Transverse colon (tissue), 4 donors: ENCODE measurements around the gene HES5. TPM values are rescaled to one million over a fixed set of nuclear protein-coding genes. Genes with fewer than 3 reads are reported as not detected.
A peak's percentile ranks its signal among the peaks of the same experiment; 100 is the strongest.
"Not testable (repeated sequence)": the region's sequence is repeated elsewhere in the genome, so short reads cannot be mapped to it uniquely, and the experiment has no call there.

Source experiments
- DNase-seq: peaks from one replicate; pipeline ENCODE4 v3.0.0-alpha.2; 2019
- H3K27ac ChIP-seq, 4 donors: fragments of 200-600 bp; sonication (generic); 2 replicates each; pipeline ENCODE4 v1.5.1; 2016 to 2018; ENCODE audit warnings: inconsistent platforms in 4 of 4
- H3K27me3 ChIP-seq: fragments of 200-600 bp; sonication (generic); 2 replicates; pipeline ENCODE4 v1.5.1; 2017; ENCODE audit warnings: inconsistent platforms
- H3K36me3 ChIP-seq, 4 donors: fragments of 200-600 bp; sonication (generic); 2 replicates each; pipeline ENCODE4 v1.5.1; 2017 to 2019; ENCODE audit warnings: inconsistent platforms in 4 of 4
- H3K4me1 ChIP-seq, 4 donors: fragments of 200-600 bp; sonication (generic); 2 replicates each; pipeline ENCODE4 v1.5.1; 2017 to 2020; ENCODE audit warnings: inconsistent platforms in 4 of 4
- H3K4me3 ChIP-seq, 4 donors: fragments of 200-600 bp; sonication (generic); 1 replicate in 1 of 4; 2 replicates in 3 of 4; pipeline versions ENCODE4 v1.5.1 to v1.6.1; 2017 to 2019; ENCODE audit warnings: inconsistent platforms in 4 of 4
- H3K9me3 ChIP-seq, 2 donors: fragments of 200-600 bp; sonication (generic); 2 replicates each; pipeline ENCODE4 v1.5.1; 2017 to 2019; ENCODE audit warnings: inconsistent platforms in 2 of 2
- EP300 ChIP-seq: sonication (generic); formaldehyde crosslinking; IDR thresholded peaks from one replicate; pipeline ENCODE4 v1.6.1; 2017; ENCODE audit warnings: antibody characterized with exemption, low read depth
- POLR2A ChIP-seq: fragments of 450-650 bp; IDR thresholded peaks from one replicate; pipeline ENCODE4 v1.6.1; 2016; ENCODE audit warnings: antibody characterized with exemption, mild to moderate bottlenecking, moderate library complexity
- POLR2AphosphoS5 ChIP-seq, 3 donors: sonication (generic); formaldehyde crosslinking; IDR thresholded peaks; one replicate each; pipeline ENCODE4 v1.6.1; 2016; ENCODE audit warnings: antibody characterized with exemption in 3 of 3
- WGBS, 2 donors: methylation state at CpG; one replicate each; pipeline ENCODE4 v1.1.5; 2018; ENCODE audit warnings: low coverage in 1 of 2; 5-methylcytosine and 5-hydroxymethylcytosine counted together
- in situ Hi-C, 4 donors: fragments of 200-750 bp; cut with MboI; loops; one replicate each; pipeline versions ENCODE4 v1.15.0 to v1.15.1; 2017; ENCODE audit warnings: low sequenced_read_pairs in 3 of 4, low pct_ligation_motif_present in 1 of 4, low pct_unique_long_range_greater_than_20kb in 1 of 4
- intact Hi-C: fragments of 100-400 bp; cut with DNase I; formaldehyde crosslinking; loops from one replicate; pipeline ENCODE4 v1.15.1; 2023; ENCODE audit warnings: low total_unique reads
- total RNA-seq, 4 donors: library from RNA; depleted of rRNA; stranded (reverse); fragments of >200 nt; gene quantifications; one replicate each; pipeline ENCODE4 v1.1.0, GENCODE V29; 2016
- TF ChIP-seq, protein P1 (sequence below), 5 experiments: fragments of 200-600 bp in 3 of 5; fragments of 450-650 bp in 2 of 5; sonication (generic) in 3 of 5; IDR thresholded peaks; 1 replicate in 2 of 5; 2 replicates in 3 of 5; pipeline ENCODE4 v1.5.1; 2016 to 2017; ENCODE audit warnings: antibody characterized with exemption in 5 of 5, inconsistent platforms in 3 of 5, mild to moderate bottlenecking in 2 of 5, moderate library complexity in 1 of 5

The HES5 gene
- total RNA-seq, 4 donors from 2014 or later: 0.64 to 1.1 TPM; not detected in 2

DNA sequence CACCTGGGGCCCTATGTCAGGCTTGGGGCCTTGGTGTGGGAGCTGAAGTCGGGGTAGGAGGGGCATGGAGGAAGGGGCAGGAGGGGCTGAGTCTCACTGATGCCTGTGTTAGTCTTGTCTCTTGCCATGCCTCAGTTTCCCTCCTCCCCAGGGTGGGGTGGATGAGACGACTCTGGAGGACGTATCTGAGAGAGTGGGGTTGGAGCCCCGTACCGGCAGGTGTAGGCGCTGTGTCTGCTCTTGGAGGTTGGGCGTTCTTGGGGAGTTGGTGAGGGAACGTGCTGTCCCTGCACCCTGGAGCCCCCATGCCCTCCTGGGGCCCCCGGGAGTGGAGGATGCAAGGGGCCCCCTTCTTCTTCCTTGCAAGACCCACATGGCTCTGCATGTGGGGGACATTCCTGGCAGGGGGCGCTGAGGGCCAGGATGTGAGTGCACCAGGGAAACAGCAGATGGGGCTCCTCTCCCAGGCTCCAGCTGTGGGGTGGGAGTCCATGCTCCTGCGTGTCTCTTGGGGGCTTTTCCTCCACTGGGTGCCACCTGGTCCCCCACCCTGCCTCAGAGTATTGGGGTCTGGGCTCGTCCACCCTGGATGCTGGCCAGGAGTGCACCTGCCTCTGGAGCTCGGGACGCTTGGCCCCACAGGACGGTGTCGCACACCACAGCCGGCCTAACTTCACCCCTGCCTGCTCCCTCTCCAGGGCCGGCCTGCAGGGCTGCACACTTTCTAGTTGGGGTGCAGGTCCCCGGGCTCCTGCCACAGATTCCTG, 24.7 kb upstream of the HES5 start:
- Histone ChIP-seq H3K4me3 (peak overlapping the region in 3 of 4 donors; percentile 59 to 78 (median 66)), H3K9me3 (no peaks in the 10 kb centered on the region), H3K27me3 (no peaks in the 10 kb centered on the region), H3K27ac (peak overlapping the region; percentile 93 to 96 (median 94)), H3K36me3 (no peaks in the 10 kb centered on the region), H3K4me1 (peaks cover 21 to 50% (median 36%) of the 10 kb centered on the region in 4 donors)
- 47% methylated on average over 18 of the region's 19 CpGs; no CpG with 5 or more reads in 1 of the 2 donors for WGBS, 2 donors
- intact Hi-C loops (no loop called here), in situ Hi-C loops (loop anchor here in 1 of 4 donors (25.0 kb wide), 1 partner anchor 143 kb away; the partner anchor contains the start of gene PEX10)
- TF ChIP-seq, protein P1, sequence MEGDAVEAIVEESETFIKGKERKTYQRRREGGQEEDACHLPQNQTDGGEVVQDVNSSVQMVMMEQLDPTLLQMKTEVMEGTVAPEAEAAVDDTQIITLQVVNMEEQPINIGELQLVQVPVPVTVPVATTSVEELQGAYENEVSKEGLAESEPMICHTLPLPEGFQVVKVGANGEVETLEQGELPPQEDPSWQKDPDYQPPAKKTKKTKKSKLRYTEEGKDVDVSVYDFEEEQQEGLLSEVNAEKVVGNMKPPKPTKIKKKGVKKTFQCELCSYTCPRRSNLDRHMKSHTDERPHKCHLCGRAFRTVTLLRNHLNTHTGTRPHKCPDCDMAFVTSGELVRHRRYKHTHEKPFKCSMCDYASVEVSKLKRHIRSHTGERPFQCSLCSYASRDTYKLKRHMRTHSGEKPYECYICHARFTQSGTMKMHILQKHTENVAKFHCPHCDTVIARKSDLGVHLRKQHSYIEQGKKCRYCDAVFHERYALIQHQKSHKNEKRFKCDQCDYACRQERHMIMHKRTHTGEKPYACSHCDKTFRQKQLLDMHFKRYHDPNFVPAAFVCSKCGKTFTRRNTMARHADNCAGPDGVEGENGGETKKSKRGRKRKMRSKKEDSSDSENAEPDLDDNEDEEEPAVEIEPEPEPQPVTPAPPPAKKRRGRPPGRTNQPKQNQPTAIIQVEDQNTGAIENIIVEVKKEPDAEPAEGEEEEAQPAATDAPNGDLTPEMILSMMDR (IDR thresholded peaks at IDR 0.05): peak; percentile 29 to 72 (median 50)
- no peak for TF ChIP-seq POLR2A
- peak; percentile 49 for DNase-seq

DNA sequence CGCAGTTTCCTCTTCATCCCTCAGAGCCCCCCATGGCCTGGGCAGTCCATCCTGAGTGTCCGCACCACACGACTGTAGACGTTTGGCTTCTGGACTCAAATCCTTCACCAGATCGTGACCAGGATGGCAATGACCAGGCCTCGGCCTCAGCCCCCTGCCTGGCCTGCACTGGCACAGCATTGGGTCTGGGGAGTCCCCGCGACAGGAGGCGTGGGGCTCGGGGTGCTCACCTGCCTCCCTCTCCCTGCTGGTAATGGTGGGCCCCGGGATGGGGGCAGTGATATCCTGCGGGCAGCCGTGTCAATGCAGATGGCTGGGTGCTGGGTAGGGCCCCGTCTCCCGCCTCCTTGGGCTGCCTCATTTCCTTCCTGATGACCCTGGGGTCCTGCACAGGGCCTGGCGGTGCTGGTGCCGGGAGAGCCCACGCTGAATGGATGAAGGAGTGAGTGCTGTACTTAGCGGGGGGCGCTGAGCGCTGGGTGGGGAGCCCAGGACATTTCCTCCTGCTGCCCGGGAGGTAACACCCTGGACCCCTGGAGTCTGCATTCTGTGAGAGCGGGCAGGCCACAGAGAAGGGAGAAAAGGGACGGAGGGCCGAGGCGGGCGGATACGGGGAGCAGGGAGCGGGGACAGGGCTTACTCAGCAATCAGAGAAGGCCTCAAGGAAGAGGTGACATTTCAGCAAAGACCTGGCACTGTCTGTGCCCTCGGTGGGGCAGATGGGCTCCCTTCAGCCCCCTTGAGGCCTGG, 24.0 kb upstream of the HES5 start:
- peaks cover 25 to 52% (median 41%) of the 10 kb centered on the region in 4 donors for H3K4me1 ChIP-seq
- no peak for TF ChIP-seq EP300
- intact Hi-C loops: no loop called here
- H3K36me3 ChIP-seq: no peaks in the 10 kb centered on the region
- H3K4me3 ChIP-seq: no peak overlapping the region
- in situ Hi-C loops: loop anchor here in 1 of 4 donors (25.0 kb wide), 1 partner anchor 142 kb away; the partner anchor contains the start of gene PEX10
- no peaks in the 10 kb centered on the region for H3K9me3 ChIP-seq
- DNase-seq: no peak
- peak overlapping the region in 1 of 4 donors; percentile 96 for H3K27ac ChIP-seq
- 84 to 96% methylated on average over 13 to 30 of the region's 30 CpGs for WGBS, 2 donors
- H3K27me3 ChIP-seq: no peaks in the 10 kb centered on the region

DNA sequence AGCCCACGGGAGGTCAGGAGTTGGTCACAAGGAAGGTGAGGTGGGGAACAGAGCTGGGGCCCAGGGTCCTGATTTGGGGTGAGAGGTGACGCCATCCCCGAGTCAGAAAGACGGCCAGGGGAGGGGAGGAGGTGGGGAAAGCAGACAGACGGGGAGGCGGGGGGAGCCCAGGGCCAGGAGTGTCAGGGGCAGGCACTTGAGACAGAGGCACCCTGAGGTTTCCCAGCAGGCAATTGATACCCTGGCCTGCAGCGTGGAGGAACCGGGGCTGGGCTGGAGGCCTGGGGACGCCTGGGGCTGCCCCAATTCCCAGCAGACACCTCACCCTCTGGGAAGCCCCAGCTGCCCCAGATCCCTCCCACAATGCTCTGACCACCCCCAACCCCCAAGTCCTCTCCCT, 23.0 kb upstream of the HES5 start:
- DNase-seq, H3K27ac ChIP-seq, intact Hi-C loops, H3K9me3 ChIP-seq, H3K27me3 ChIP-seq, H3K4me3 ChIP-seq, H3K36me3 ChIP-seq: not testable (repeated sequence)
- in situ Hi-C loops: loop anchor here in 1 of 4 donors (25.0 kb wide), 1 partner anchor 141 kb away; the partner anchor contains the start of gene PEX10
- H3K4me1 ChIP-seq: peaks cover 31 to 51% (median 42%) of the 10 kb centered on the region in 4 donors
- WGBS, 2 donors: 77% methylated on average over 6 of the region's 9 CpGs; no CpG with 5 or more reads in 1 of the 2 donors

DNA sequence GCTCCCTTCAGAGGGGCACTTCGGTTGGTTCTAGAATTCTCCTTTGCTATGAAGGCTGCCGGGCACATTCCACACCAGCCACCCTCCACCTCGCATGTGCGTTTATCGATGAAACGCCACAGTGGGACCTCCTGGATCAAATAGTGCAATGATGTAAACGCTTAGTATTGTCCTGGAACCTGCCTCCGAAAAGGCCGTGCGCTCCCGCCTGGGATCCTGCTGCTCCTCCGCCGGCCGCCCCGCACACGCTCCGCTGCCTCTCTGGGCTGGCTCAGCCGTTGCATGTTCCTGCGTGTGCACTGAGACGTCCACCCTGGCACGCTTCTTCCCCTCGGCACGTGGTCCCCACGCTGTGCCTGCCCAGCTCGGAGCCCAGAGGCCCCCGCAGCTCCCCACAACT, 22.1 kb upstream of the HES5 start:
- H3K4me1 ChIP-seq: peaks cover 31 to 51% (median 42%) of the 10 kb centered on the region in 4 donors

DNA sequence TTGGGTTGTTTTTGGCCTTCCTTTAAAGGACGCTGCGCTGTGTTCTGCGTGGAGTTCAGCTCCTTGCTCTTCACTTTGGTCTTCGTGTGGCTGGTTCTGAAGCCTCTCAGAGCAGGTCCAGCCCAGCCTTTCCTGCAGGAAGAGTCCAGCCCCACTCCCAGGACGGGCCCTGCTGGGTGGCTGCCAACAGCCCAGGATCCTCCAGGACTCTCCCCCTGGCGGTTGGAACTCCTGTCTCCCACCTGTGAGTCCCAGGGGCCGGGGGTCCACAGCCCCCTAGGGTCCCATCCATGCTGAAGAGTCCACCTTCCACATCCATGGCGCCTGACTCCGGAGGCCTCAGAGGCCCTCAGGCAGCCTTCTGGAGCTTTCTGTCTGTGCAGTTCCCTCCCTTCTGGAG, 21.5 kb upstream of the HES5 start:
- H3K9me3 ChIP-seq, H3K4me3 ChIP-seq, H3K27me3 ChIP-seq, H3K36me3 ChIP-seq, DNase-seq, intact Hi-C loops: not testable (repeated sequence)
- in situ Hi-C loops: loop anchor here in 1 of 4 donors (25.0 kb wide), 1 partner anchor 139 kb away; the partner anchor contains the start of gene PEX10
- WGBS, 2 donors: 75 to 84% methylated on average over 4 to 9 of the region's 9 CpGs
- peak overlapping the region in 1 of 4 donors; percentile 55 for H3K27ac ChIP-seq
- H3K4me1 ChIP-seq: peaks cover 29 to 56% (median 43%) of the 10 kb centered on the region in 4 donors

More for the DNA sequence above, 22.1 kb upstream of the HES5 start:
- no peaks in the 10 kb centered on the region for H3K9me3 ChIP-seq
- no peaks in the 10 kb centered on the region for H3K36me3 ChIP-seq
- no peak overlapping the region for H3K4me3 ChIP-seq
- 96% methylated on average over 23 of the region's 26 CpGs; no CpG with 5 or more reads in 1 of the 2 donors for whole genome bisulfite sequencing, 2 donors
- TF ChIP-seq POLR2A: no peak
- no peak for TF ChIP-seq EP300
- TF ChIP-seq POLR2AphosphoS5 (IDR thresholded peaks at IDR 0.05): no peak
- TF ChIP-seq, protein P1 (IDR thresholded peaks at IDR 0.05): no peak
- intact Hi-C loops: no loop called here
- H3K27me3 ChIP-seq: no peaks in the 10 kb centered on the region
- DNase-seq: no peak
- in situ Hi-C loops: loop anchor here in 1 of 4 donors (25.0 kb wide), 1 partner anchor 140 kb away; the partner anchor contains the start of gene PEX10
- H3K27ac ChIP-seq: no peak overlapping the region

DNA sequence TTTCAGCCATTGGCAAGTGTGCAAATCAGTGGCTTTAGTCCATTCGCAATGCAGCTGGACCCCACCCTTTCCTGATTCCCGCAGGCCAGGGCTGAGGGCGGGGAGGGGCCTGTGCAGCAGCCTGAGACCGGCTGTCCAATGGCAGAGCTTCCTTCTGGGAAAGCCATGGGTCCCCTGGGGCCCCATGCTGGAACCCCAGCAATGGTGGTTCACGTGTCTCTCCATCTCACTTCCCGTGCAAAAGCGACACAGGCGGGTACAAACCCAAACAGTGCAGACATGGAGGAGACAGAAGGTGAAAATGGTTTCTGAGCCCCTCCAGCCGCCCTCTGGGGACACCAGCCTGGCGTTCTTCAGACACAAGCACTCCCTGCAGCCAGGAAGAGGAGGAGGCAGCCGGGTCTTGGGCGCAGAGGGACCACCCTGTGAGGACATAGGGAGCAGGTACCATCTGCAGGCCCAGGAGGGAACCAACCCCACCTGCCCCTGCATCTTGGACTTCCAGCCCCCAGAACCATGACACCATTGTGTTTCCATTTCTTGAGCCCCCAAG, 20.3 kb upstream of the HES5 start:
- H3K9me3 ChIP-seq, DNase-seq, H3K27me3 ChIP-seq, H3K36me3 ChIP-seq, intact Hi-C loops, H3K4me3 ChIP-seq: not testable (repeated sequence)
- in situ Hi-C loops: loop anchor here in 1 of 4 donors (25.0 kb wide), 1 partner anchor 138 kb away; the partner anchor contains the start of gene PEX10
- H3K27ac ChIP-seq: peak overlapping the region in 2 of 4 donors; percentile 55 to 96
- H3K4me1 ChIP-seq: peaks cover 26 to 61% (median 48%) of the 10 kb centered on the region in 4 donors
- 64% methylated on average over 12 of the region's 12 CpGs; no CpG with 5 or more reads in 1 of the 2 donors for WGBS, 2 donors

DNA sequence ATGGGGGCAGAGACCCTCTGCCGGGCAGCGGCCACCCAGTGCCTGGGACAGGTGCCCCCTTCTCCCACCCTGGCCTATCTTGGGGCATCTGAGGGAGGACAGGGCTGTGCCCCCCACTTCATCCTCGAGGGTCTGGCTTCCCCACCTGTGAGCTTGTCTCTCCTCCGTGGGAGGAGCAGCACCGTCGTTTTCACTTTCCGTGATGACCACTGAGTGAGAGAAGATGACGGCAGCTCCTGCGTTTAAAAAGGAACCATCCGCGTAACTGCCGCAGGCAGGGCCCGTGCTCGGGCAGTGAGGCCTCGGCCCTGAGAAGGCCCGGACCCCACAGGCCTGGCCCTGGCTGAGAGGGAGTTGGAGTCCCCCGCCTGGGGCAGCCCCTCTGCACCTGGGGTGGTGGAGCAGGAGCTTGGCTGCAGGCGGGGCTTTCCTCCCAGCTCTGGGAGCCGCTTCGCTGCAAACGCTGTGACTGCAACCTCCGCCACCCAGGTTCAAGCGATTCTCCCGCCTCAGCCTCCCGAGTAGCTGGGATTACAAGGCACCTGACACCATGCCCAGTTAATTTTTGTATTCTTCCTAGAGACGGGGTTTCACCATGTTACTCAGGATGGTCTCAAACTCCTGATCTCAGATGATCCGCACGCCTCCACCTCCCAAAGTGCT, 19.4 kb upstream of the HES5 start:
- not testable (repeated sequence) for H3K36me3 ChIP-seq, H3K27me3 ChIP-seq, DNase-seq, H3K9me3 ChIP-seq
- 77% methylated on average over 25 of the region's 28 CpGs; no CpG with 5 or more reads in 1 of the 2 donors for whole genome bisulfite sequencing, 2 donors
- intact Hi-C loops (loop anchor here (5.0 kb wide), 1 partner anchor 132 kb away; no protein-coding TSS in a partner anchor), in situ Hi-C loops (loop anchor here in 2 of 4 donors (10.0 to 25.0 kb wide), 3 partner anchors 135 to 362 kb away; partner anchors contain the start of genes PEX10 (in 2 of the 2) and FAAP20 (in 1 of the 2))
- Histone ChIP-seq H3K4me3 (peak overlapping the region in 1 of 4 donors; percentile 57), H3K27ac (peak overlapping the region; percentile 95 to 96 (median 96)), H3K4me1 (peaks cover 20 to 61% (median 47%) of the 10 kb centered on the region in 4 donors)
